ENCODE results near the gene WNT5B.

- TF ChIP-seq CTCF (IDR thresholded peaks at IDR 0.05) (no peak), POLR2A (IDR thresholded peaks at IDR 0.05) (no peak)
Observed at GRCh38 chr12:1594006-1594260, 35.1 kb upstream of the WNT5B start.
